ENCODE data around the gene CDK5RAP1.

Gene CDK5RAP1

GRCh38 chr20:33377366-33377765, 24.0 kb downstream of the CDK5RAP1 start:
- DNase-seq, result no peak

GRCh38 chr20:33373735-33374605, 27.3 kb downstream of the CDK5RAP1 start:
- DNase-seq, result peak; percentile 92

DNA sequence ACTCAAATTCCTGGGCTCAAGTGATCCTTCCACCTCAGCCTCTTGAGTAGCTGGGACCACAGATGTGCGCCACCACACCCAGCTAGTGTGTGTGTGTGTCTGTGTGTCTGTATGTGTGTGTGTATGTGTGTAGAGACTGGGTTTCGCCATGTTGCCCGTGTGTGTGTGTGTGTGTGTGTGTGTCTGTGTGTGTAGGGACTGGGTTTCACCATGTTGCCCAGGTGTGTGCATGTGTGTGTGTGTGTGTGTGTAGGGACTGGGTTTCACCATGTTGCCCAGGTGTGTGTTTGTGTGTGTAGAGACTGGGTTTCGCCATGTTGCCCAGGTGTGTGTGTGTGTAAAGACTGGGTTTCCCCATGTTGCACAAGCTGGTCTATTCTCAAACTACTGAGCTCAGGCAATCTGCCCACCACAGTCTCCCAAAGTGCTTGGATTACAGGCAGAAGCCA, 28.3 kb downstream of the CDK5RAP1 start:
- DNase-seq, result no peak

- DNase-seq, result no peak
Observed at GRCh38 chr20:33370291-33370690, 31.0 kb downstream of the CDK5RAP1 start.

GRCh38 chr20:33362898-33363297, 38.4 kb downstream of the CDK5RAP1 start:
- no peak for DNase-seq

GRCh38 chr20:33359399-33360261, 41.7 kb downstream of the CDK5RAP1 start:
- no peak for DNase-seq

GRCh38 chr20:33353013-33353402, 48.3 kb downstream of the CDK5RAP1 start:
- no peak for DNase-seq

GRCh38 chr20:33352258-33353012, 48.9 kb downstream of the CDK5RAP1 start:
- no peak for DNase-seq

DNA sequence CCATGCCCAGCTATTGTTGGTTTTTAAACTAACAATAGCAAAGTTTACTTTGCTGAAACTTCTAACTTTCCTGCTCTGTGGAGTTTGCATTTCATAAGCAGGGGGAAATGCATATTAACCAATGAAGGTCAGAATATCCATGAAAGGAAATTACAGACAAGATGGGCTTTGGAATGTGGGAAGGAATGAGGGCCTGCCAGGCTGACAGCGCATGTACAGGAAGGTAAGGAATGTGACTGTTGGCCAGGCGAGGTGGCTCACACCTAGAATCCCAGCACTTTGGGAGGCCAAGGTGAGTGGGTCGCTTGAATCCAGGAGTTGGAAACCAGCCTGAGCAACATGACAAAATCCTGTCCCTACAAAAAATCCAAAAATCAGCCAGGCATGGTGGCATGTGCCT, 49.6 kb downstream of the CDK5RAP1 start:
- no peak for DNase-seq

GRCh38 chr20:33349493-33349892, 51.8 kb downstream of the CDK5RAP1 start:
- no peak for DNase-seq

GRCh38 chr20:33348136-33348937, 53.0 kb downstream of the CDK5RAP1 start:
- DNase-seq, result no peak

DNA sequence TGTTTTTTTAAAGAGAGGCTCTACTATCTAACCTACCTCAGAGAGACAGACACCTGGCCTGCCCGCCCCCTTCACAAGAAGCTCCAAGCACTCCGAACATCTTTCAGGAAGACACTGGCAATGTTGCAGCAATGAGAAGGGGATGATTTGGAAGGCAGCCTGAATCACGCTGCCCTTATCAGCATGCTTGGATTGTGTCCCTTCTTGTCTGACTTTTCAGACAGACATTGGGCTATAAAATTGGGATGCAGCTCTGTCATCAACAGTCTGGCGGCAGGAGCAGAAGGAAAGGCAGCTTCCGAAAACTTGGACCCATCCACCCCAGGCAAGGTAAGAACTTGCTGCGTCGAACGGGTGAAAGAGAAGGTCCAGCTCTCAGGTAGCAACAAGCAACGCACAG, 56.0 kb downstream of the CDK5RAP1 start:
- DNase-seq, result no peak

DNA sequence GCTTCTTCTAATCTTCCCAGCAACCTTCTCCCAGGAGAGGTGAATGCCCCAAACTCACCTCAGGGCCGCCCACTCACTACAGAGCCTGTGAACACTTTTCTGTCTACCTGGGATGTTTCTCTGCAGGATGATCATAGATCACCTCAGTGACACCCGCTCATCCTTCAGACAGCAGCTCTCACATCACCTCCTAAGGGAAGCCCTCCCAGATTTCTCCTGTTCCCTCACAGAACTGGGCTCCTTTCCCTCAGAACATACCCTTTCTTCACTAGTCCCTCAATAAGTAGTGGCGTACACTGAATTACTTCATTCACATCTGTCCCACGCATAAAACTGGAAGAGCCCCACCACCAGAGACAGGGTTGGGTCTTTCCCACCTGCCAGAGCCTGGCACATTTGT, 57.8 kb downstream of the CDK5RAP1 start:
- DNase-seq, result no peak

DNA sequence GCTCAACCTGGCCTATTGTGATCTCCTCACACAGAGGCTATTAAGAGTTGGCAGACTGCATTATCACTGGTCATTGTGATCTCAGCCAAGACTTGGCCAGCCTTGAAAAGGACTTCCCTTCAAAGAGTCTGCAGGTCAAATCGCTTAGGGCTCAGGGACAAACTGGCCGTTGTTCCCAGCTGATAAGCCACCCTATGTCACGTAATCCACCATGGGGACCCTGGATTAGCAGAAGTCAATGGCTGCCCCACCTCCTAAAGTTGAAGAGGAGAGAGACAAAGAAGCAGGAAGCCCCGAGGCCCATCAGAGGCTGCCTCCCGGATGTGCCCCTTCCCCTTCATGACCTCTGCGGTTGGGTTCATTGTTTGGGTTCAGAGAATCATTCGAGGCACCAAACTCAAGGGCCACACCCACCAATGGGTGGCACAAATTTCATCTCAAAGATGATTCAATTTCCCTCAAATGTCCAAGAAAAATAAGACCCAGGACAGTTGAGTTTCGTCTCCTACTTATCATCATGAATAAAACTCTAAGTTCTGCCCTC, 61.7 kb downstream of the CDK5RAP1 start:
- DNase-seq, result no peak

DNA sequence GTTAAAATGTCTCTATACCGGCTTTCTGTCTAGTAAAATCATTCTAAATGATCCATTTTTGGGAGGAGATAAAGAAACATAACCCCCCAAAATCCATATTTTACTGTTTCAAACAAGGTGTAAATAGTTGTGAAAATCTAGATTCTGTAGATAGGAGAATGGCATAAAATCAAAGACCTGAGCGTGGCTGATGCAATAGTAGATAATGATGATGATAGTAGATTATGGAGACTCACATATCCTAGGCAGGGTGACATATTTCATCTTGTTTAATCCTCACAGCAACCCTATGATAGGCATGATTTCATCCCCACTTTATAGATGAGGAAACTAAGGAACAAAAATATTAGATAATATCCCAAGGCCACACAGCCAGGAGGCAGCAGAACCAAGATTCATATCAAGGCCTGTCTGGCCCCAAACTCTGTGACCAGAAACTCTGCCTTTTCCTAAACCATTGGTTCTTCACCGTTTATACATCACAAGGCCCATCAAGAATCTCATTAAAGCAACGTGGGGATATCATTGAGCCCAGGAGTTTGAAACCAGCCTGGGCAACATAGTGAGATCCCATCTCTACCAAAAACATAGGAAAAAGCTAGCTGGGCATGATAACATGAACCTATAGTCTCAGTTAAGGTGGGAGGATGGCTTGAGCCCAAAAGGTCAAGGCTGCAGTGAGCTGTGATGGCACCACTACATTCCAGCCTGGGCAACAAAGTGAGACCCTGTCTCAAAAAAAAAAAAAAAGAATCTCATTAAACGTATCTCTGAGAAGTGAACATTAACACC, 62.7 kb downstream of the CDK5RAP1 start:
- no peak for DNase-seq

GRCh38 chr20:33337531-33338165, 63.7 kb downstream of the CDK5RAP1 start:
- DNase-seq, result no peak

GRCh38 chr20:33337119-33337518, 64.2 kb downstream of the CDK5RAP1 start:
- no peak for DNase-seq

DNA sequence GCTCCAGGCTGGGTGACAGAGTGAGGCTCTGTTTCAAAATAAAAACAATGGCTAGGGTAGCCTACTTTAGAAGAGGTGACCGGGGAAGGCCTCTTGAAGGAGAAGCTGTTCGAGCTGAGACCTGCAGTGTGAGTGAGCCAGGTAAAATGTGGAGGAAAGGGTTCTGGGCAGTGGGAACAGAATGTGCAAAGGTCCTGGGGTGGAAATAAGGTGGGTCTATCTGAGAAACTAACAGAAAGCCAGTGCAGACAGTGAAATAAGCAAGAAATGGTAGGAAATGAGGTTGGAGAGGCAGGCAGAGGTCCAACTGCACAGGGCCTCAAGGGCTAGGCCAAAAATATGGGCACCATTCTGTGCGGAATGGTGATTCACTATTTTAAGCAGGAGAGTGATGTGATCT, 64.9 kb downstream of the CDK5RAP1 start:
- no peak for DNase-seq

DNA sequence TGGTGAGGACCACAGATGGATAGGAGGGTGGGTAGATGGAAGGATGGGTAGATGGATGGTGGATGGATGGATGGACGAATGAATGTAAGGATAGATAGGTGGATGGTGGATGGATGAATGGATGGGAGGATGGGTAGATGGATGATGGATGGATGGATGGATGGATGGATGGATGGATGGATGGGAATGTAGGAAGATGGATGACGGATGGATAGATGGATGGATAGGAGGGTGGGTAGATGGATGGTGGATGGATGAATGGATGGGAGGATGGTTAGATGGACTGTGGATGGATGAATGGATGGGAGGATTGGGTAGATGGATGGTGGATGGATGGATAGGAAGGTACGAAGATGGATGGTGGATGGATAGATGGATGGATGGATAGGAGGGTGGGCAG, 67.2 kb downstream of the CDK5RAP1 start:
- DNase-seq, result no peak

GRCh38 chr20:33333616-33334015, 67.7 kb downstream of the CDK5RAP1 start:
- no peak for DNase-seq
